ENCODE data around the gene PMF1. TPM values are rescaled to one million over a fixed set of nuclear protein-coding genes. Genes with fewer than 3 reads are reported as not detected.
A peak's percentile ranks its signal among the peaks of the same experiment; 100 is the strongest.

PMF1 gene
- total and polyA plus RNA-seq, 2 of the 13 experiments (the other 11 are each of a cell fraction or from before 2014, with no cell fraction given), result 72.5 to 89.0 TPM

DNA sequence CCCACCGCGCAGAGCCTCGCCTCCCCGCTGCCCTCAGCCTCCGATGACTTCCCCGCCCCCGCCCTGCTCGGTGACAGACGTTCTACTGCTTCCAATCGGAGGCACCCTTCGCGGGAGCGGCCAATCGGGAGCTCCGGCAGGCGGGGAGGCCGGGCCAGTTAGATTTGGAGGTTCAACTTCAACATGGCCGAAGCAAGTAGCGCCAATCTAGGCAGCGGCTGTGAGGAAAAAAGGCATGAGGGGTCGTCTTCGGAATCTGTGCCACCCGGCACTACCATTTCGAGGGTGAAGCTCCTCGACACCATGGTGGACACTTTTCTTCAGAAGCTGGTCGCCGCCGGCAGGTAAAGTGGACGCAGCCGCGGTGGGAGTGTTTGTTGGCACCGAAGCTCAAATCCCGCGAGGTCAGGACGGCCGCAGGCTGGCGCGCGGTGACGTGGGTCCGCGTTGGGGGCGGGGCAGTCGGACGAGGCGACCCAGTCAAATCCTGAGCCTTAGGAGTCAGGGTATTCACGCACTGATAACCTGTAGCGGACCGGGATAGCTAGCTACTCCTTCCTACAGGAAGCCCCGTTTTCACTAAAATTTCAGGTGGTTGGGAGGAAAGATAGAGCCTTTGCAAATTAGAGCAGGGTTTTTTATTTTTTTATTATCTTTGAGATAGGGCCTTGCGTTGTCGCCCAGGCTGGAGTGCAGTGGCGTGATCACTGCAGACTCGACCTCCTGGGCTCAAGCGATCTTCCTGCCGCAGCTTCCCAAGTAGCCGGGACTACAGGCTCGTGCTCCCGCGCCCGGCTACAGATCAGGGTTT lies at the start of gene PMF1 (continued):
- TF ChIP-seq PRDM4 (CRISPR knock-in tag; IDR thresholded peaks at IDR 0.05; ENCODE audit: borderline replicate concordance), result no peak
- TF ChIP-seq PCBP2 (optimal IDR thresholded peaks at IDR 0.05; ENCODE audit: low read depth, low read length, poor library complexity, severe bottlenecking), result no peak
- TF ChIP-seq JARID2 (CRISPR knock-in tag; IDR thresholded peaks at IDR 0.05; ENCODE audit: insufficient replicate concordance), result peak; percentile 80
- TF ChIP-seq SP2 (CRISPR knock-in tag; IDR thresholded peaks at IDR 0.05), result peak; percentile 93
- peak; percentile 54; the same call in 1 of the 2 replicates for TF ChIP-seq ELF1 (CRISPR knock-in tag; IDR thresholded peaks at IDR 0.05)
- peak; percentile 73; the same call in 1 of the 2 replicates for TF ChIP-seq RNF2 (conservative IDR thresholded peaks at IDR 0.05; ENCODE audit: low read depth)
- TF ChIP-seq, protein P1, sequence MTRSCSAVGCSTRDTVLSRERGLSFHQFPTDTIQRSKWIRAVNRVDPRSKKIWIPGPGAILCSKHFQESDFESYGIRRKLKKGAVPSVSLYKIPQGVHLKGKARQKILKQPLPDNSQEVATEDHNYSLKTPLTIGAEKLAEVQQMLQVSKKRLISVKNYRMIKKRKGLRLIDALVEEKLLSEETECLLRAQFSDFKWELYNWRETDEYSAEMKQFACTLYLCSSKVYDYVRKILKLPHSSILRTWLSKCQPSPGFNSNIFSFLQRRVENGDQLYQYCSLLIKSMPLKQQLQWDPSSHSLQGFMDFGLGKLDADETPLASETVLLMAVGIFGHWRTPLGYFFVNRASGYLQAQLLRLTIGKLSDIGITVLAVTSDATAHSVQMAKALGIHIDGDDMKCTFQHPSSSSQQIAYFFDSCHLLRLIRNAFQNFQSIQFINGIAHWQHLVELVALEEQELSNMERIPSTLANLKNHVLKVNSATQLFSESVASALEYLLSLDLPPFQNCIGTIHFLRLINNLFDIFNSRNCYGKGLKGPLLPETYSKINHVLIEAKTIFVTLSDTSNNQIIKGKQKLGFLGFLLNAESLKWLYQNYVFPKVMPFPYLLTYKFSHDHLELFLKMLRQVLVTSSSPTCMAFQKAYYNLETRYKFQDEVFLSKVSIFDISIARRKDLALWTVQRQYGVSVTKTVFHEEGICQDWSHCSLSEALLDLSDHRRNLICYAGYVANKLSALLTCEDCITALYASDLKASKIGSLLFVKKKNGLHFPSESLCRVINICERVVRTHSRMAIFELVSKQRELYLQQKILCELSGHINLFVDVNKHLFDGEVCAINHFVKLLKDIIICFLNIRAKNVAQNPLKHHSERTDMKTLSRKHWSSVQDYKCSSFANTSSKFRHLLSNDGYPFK (CRISPR knock-in tag; IDR thresholded peaks at IDR 0.05; ENCODE audit: borderline replicate concordance), result peak; percentile 86; the same call in 1 of the 2 replicates
- peak; percentile 21; the same call in 1 of the 2 replicates for TF ChIP-seq SIN3B (IDR thresholded peaks at IDR 0.05; ENCODE audit: low read length)
- TF ChIP-seq FIP1L1 (IDR thresholded peaks at IDR 0.05; ENCODE audit: borderline replicate concordance, insufficient read depth, low read depth, low read length), result no peak
- peak; percentile 95 for TF ChIP-seq SRSF1 (optimal IDR thresholded peaks at IDR 0.05; ENCODE audit: low read depth, low read length)
- TF ChIP-seq RBFOX2 (IDR thresholded peaks at IDR 0.05; ENCODE audit: low read depth, low read length), result peak; percentile 95
- no peak for TF ChIP-seq ZNF124 (CRISPR knock-in tag; IDR thresholded peaks at IDR 0.05)
- TF ChIP-seq ZNF678 (CRISPR knock-in tag; IDR thresholded peaks at IDR 0.05), result 0 out of 2 replicates have a peak, but pooled peaks have one; percentile 30
- no peak; the same call in 1 of the 2 replicates for TF ChIP-seq XBP1 (CRISPR knock-in tag; IDR thresholded peaks at IDR 0.05)
- TF ChIP-seq, protein P2, sequence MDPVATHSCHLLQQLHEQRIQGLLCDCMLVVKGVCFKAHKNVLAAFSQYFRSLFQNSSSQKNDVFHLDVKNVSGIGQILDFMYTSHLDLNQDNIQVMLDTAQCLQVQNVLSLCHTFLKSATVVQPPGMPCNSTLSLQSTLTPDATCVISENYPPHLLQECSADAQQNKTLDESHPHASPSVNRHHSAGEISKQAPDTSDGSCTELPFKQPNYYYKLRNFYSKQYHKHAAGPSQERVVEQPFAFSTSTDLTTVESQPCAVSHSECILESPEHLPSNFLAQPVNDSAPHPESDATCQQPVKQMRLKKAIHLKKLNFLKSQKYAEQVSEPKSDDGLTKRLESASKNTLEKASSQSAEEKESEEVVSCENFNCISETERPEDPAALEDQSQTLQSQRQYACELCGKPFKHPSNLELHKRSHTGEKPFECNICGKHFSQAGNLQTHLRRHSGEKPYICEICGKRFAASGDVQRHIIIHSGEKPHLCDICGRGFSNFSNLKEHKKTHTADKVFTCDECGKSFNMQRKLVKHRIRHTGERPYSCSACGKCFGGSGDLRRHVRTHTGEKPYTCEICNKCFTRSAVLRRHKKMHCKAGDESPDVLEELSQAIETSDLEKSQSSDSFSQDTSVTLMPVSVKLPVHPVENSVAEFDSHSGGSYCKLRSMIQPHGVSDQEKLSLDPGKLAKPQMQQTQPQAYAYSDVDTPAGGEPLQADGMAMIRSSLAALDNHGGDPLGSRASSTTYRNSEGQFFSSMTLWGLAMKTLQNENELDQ (CRISPR knock-in tag; IDR thresholded peaks at IDR 0.05; ENCODE audit: borderline replicate concordance), result no peak
- no peak for TF ChIP-seq ZNF652 (CRISPR knock-in tag; IDR thresholded peaks at IDR 0.05; ENCODE audit: borderline replicate concordance, low read depth)
- TF ChIP-seq PRMT3 (CRISPR knock-in tag; IDR thresholded peaks at IDR 0.05; ENCODE audit: borderline replicate concordance, low read depth), result no peak
- no peak for TF ChIP-seq MAFF (IDR thresholded peaks at IDR 0.05; ENCODE audit: low read depth, low read length)
- peak; percentile 21; the same call in 1 of the 2 replicates for TF ChIP-seq ZNF766 (CRISPR knock-in tag; IDR thresholded peaks at IDR 0.05; ENCODE audit: borderline replicate concordance)
- TF ChIP-seq THYN1 (CRISPR knock-in tag; IDR thresholded peaks at IDR 0.05; ENCODE audit: borderline replicate concordance, low read depth), result no peak
- peak; percentile 89; the same call in 1 of the 2 replicates for TF ChIP-seq KLF12 (CRISPR knock-in tag; IDR thresholded peaks at IDR 0.05; ENCODE audit: borderline replicate concordance)
- TF ChIP-seq SMYD3 (CRISPR knock-in tag; IDR thresholded peaks at IDR 0.05), result peak; percentile 85

Data from HepG2 (cell line).